Measurements from ENCODE around the gene RAB1A.

Gene RAB1A

GRCh38 chr2:65037178-65037577 is 92.7 kb downstream of the RAB1A start:
- no peak for TF ChIP-seq CTCF (IDR thresholded peaks at IDR 0.05)
